Prostate gland (tissue), 2 donors: ENCODE data around the gene KLHL20. TPM values are rescaled to one million over a fixed set of nuclear protein-coding genes. Genes with fewer than 3 reads are reported as not detected.
"Not testable (repeated sequence)": the region's sequence is repeated elsewhere in the genome, so short reads cannot be mapped to it uniquely, and the experiment has no call there.

Experiments used
- DNase-seq: peaks from one replicate; pipeline ENCODE4 v3.0.0-alpha.2; 2019; ENCODE audit warnings: low spot score
- H3K27ac ChIP-seq, 2 donors: fragments of 200-600 bp; sonication (generic); 2 replicates each; pipeline ENCODE4 v1.5.1; 2017 to 2019
- H3K27me3 ChIP-seq: fragments of 200-600 bp; sonication (generic); replicated peaks from 2 replicates; pipeline ENCODE4 v1.5.1; 2019; ENCODE audit not compliant: insufficient read depth
- H3K36me3 ChIP-seq, 2 donors: fragments of 200-600 bp; sonication (generic); 1 replicate in 1 of 2; 2 replicates in 1 of 2; pipeline versions ENCODE4 v1.5.1 to v1.8.1; 2017 to 2019
- H3K4me1 ChIP-seq: fragments of 200-600 bp; sonication (generic); replicated peaks from 2 replicates; pipeline ENCODE4 v1.5.1; 2019
- H3K4me3 ChIP-seq, 2 donors: fragments of 200-600 bp; sonication (generic); 2 replicates each; pipeline ENCODE4 v1.5.1; 2017 to 2019
- H3K9me3 ChIP-seq: fragments of 200-600 bp; sonication (generic); 2 replicates; pipeline ENCODE4 v1.5.1; 2017
- POLR2A ChIP-seq: fragments of 450-650 bp; IDR thresholded peaks from one replicate; pipeline ENCODE4 v1.6.1; 2016; ENCODE audit warnings: antibody characterized with exemption, mild to moderate bottlenecking
- POLR2AphosphoS5 ChIP-seq: sonication (generic); formaldehyde crosslinking; IDR thresholded peaks from one replicate; pipeline ENCODE4 v1.6.1; 2017; ENCODE audit warnings: antibody characterized with exemption
- WGBS: methylation state at CpG from one replicate; pipeline ENCODE4 v1.1.5; 2018; 5-methylcytosine and 5-hydroxymethylcytosine counted together
- intact Hi-C: fragments of 100-400 bp; cut with DNase I; formaldehyde crosslinking; loops from one replicate; pipeline ENCODE4 v1.14.2; 2022
- total RNA-seq, 2 donors: library from RNA; depleted of rRNA; stranded (reverse); fragments of >200 nt; gene quantifications; one replicate each; pipeline ENCODE4 v1.1.0, GENCODE V29; 2016
- TF ChIP-seq, protein P1 (sequence below), 4 experiments: fragments of 200-600 bp in 2 of 4; fragments of 450-650 bp in 2 of 4; sonication (generic) in 2 of 4; IDR thresholded peaks; 1 replicate in 3 of 4; 2 replicates in 1 of 4; pipeline ENCODE4 v1.5.1; 2016 to 2019; ENCODE audit warnings: antibody characterized with exemption in 4 of 4, mild to moderate bottlenecking in 2 of 4, moderate library complexity in 2 of 4

The KLHL20 gene
- total RNA-seq, 2 donors from 2014 or later: 26.3 to 27.6 TPM

DNA sequence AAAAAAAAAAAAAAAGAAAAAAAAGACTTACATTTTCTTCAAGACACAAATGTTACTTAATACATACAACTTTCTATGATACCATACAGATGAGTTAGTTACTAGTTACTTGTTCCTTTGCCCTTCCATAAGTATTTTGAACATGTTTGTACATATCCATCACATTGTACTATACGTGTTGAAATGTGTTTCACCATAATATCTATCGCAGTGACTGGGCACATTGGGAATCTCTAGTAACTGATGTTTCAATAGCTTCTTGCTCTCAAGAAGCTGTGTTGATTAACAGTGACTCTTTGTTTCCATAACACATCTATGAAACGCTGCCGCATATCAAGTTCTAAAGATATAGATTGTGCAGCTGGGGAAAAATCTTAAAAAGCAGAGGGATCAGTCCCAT lies 42.9 kb downstream of the KLHL20 start:
- DNase-seq: no peak
- intact Hi-C loops: no loop called here
- Histone ChIP-seq H3K9me3 (no peaks in the 10 kb centered on the region), H3K36me3 (peaks cover 0 to 9% of the 10 kb centered on the region in 2 donors), H3K27me3 (no peaks in the 10 kb centered on the region), H3K4me3 (no peak overlapping the region), H3K4me1 (no peaks in the 10 kb centered on the region), H3K27ac (no peak overlapping the region)
- no peak for TF ChIP-seq POLR2A
- no peak for TF ChIP-seq POLR2AphosphoS5
- TF ChIP-seq, protein P1, sequence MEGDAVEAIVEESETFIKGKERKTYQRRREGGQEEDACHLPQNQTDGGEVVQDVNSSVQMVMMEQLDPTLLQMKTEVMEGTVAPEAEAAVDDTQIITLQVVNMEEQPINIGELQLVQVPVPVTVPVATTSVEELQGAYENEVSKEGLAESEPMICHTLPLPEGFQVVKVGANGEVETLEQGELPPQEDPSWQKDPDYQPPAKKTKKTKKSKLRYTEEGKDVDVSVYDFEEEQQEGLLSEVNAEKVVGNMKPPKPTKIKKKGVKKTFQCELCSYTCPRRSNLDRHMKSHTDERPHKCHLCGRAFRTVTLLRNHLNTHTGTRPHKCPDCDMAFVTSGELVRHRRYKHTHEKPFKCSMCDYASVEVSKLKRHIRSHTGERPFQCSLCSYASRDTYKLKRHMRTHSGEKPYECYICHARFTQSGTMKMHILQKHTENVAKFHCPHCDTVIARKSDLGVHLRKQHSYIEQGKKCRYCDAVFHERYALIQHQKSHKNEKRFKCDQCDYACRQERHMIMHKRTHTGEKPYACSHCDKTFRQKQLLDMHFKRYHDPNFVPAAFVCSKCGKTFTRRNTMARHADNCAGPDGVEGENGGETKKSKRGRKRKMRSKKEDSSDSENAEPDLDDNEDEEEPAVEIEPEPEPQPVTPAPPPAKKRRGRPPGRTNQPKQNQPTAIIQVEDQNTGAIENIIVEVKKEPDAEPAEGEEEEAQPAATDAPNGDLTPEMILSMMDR (IDR thresholded peaks at IDR 0.05): no peak
- WGBS: 96% methylated on average over 4 of the region's 4 CpGs

- no peak overlapping the region for H3K27ac ChIP-seq
- no peaks in the 10 kb centered on the region for H3K27me3 ChIP-seq
- TF ChIP-seq POLR2AphosphoS5 (no peak), POLR2A (no peak)
- TF ChIP-seq, protein P1 (IDR thresholded peaks at IDR 0.05): no peak
- intact Hi-C loops: no loop called here
- no peaks in the 10 kb centered on the region for H3K4me1 ChIP-seq
- H3K4me3 ChIP-seq: no peak overlapping the region
- 95% methylated on average over 7 of the region's 7 CpGs for WGBS
- DNase-seq: no peak
- H3K9me3 ChIP-seq: no peaks in the 10 kb centered on the region
- H3K36me3 ChIP-seq: peaks cover 0 to 9% of the 10 kb centered on the region in 2 donors
Observed at GRCh38 chr1:173758110-173758509, 43.3 kb downstream of the KLHL20 start.

DNA sequence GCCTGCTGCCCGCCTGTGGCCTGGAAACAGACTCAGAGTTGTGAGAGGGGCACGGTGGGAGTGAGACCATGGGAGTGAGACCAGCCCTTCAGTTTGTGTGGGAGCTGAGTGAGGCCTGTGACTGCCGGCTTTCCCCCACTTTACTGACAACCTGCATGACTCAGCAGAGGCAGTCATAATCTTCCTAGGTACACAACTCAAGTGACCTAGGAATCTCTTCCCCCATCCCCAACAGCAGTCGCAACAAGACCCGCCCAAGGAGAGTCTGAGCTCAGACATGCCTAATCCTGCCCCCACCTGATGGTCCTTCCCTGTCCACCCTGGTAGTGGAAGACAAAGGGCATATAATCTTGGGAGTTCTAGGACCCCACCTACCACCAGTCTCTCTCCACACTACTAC lies 44.2 kb downstream of the KLHL20 start:
- H3K4me3 ChIP-seq: no peak overlapping the region
- TF ChIP-seq POLR2AphosphoS5 (no peak), POLR2A (no peak)
- TF ChIP-seq, protein P1 (IDR thresholded peaks at IDR 0.05): no peak
- intact Hi-C loops: no loop called here
- DNase-seq: no peak
- H3K27ac ChIP-seq: no peak overlapping the region
- no peaks in the 10 kb centered on the region for H3K4me1 ChIP-seq
- no peaks in the 10 kb centered on the region for H3K9me3 ChIP-seq
- no peaks in the 10 kb centered on the region for H3K27me3 ChIP-seq
- 99% methylated on average over 5 of the region's 5 CpGs for WGBS
- H3K36me3 ChIP-seq: peaks cover 0 to 7% of the 10 kb centered on the region in 2 donors

GRCh38 chr1:173764331-173764730 lies 49.5 kb downstream of the KLHL20 start:
- DNase-seq, H3K36me3 ChIP-seq, H3K27ac ChIP-seq, H3K9me3 ChIP-seq, H3K4me3 ChIP-seq, intact Hi-C loops, H3K27me3 ChIP-seq, H3K4me1 ChIP-seq: not testable (repeated sequence)
- 97% methylated on average over 6 of the region's 6 CpGs for WGBS

- no peak overlapping the region for H3K27ac ChIP-seq
- H3K4me3 ChIP-seq: no peak overlapping the region
- no peaks in the 10 kb centered on the region for H3K27me3 ChIP-seq
- H3K4me1 ChIP-seq: no peaks in the 10 kb centered on the region
- intact Hi-C loops: no loop called here
- no peak for DNase-seq
- WGBS: 44% methylated on average over 2 of the region's 2 CpGs
- no peaks in the 10 kb centered on the region for H3K36me3 ChIP-seq
- no peaks in the 10 kb centered on the region for H3K9me3 ChIP-seq
- TF ChIP-seq, protein P1 (IDR thresholded peaks at IDR 0.05): no peak
- TF ChIP-seq POLR2AphosphoS5 (no peak), POLR2A (no peak)
Observed at GRCh38 chr1:173768206-173768605, 53.4 kb downstream of the KLHL20 start.
